GM21723 (cell line): ENCODE measurements around the gene STIM1.
"Not testable (repeated sequence)": the region's sequence is repeated elsewhere in the genome, so short reads cannot be mapped to it uniquely, and the experiment has no call there.

ENCODE experiments used
- ATAC-seq: cut with Tn5 transposase; IDR thresholded peaks from one replicate; pipeline ENCODE4 v1.9.1; 2021; ENCODE audit warnings: mild to moderate bottlenecking, moderate library complexity; ENCODE audit not compliant: unreplicated experiment

Gene STIM1

GRCh38 chr11:3879967-3880542, 24.6 kb downstream of the STIM1 start:
- peak; percentile 37 for ATAC-seq

GRCh38 chr11:3880724-3881123, 25.3 kb downstream of the STIM1 start:
- ATAC-seq: peak; percentile 51

- no peak for ATAC-seq
Observed at GRCh38 chr11:3882655-3883054, 27.2 kb downstream of the STIM1 start.

GRCh38 chr11:3885855-3886254, 30.4 kb downstream of the STIM1 start:
- ATAC-seq: no peak

GRCh38 chr11:3886985-3887384, 31.5 kb downstream of the STIM1 start:
- no peak for ATAC-seq

- ATAC-seq: no peak
Observed at GRCh38 chr11:3888876-3889275, 33.4 kb downstream of the STIM1 start.

- no peak for ATAC-seq
Observed at GRCh38 chr11:3890014-3890413, 34.5 kb downstream of the STIM1 start.

- no peak for ATAC-seq
Observed at GRCh38 chr11:3890806-3891205, 35.3 kb downstream of the STIM1 start.

- no peak for ATAC-seq
Observed at GRCh38 chr11:3891751-3892150, 36.3 kb downstream of the STIM1 start.

GRCh38 chr11:3892156-3892555, 36.7 kb downstream of the STIM1 start:
- no peak for ATAC-seq

GRCh38 chr11:3893311-3893710, 37.8 kb downstream of the STIM1 start:
- no peak for ATAC-seq

- peak; percentile 98 for ATAC-seq
Observed at GRCh38 chr11:3894128-3894731, 38.8 kb downstream of the STIM1 start.

GRCh38 chr11:3896644-3897043, 41.2 kb downstream of the STIM1 start:
- ATAC-seq: no peak

- ATAC-seq: not testable (repeated sequence)
Observed at GRCh38 chr11:3900230-3900629, 44.8 kb downstream of the STIM1 start.

- no peak for ATAC-seq
Observed at GRCh38 chr11:3901249-3902025, 46.0 kb downstream of the STIM1 start.

GRCh38 chr11:3902441-3902840, 47.0 kb downstream of the STIM1 start:
- no peak for ATAC-seq

- peak; percentile 48 for ATAC-seq
Observed at GRCh38 chr11:3903207-3903896, 47.9 kb downstream of the STIM1 start.

- ATAC-seq: no peak
Observed at GRCh38 chr11:3904228-3904627, 48.8 kb downstream of the STIM1 start.

- ATAC-seq: peak; percentile 78
Observed at GRCh38 chr11:3905080-3905953, 49.9 kb downstream of the STIM1 start.

- ATAC-seq: no peak
Observed at GRCh38 chr11:3906166-3906565, 50.7 kb downstream of the STIM1 start.

- ATAC-seq: no peak
Observed at GRCh38 chr11:3907590-3907989, 52.1 kb downstream of the STIM1 start.
